ENCODE results near the gene LTBP2. TPM values are rescaled to one million over a fixed set of nuclear protein-coding genes. Genes with fewer than 3 reads are reported as not detected.

Gene LTBP2
- polyA plus RNA-seq, 1 donor from 2014 or later: 0.03 TPM

- no peaks in the 10 kb centered on the region for H3K36me3 Mint-ChIP-seq
- peaks cover 9 to 21% (median 13%) of the 10 kb centered on the region in 3 donors for H3K4me1 Mint-ChIP-seq
- H3K4me3 Mint-ChIP-seq: peak within 1 kb of the TSS in 1 of 4 donors; percentile 90
- H3K27ac Mint-ChIP-seq: peak within 1 kb of the TSS in 2 of 3 donors; percentile 39 to 86
- no peaks in the 10 kb centered on the region for H3K9me3 Mint-ChIP-seq
- no peaks in the 10 kb centered on the region for H3K27me3 Mint-ChIP-seq
These were observed 118.4 kb downstream of the LTBP2 start, which contains the start of gene ISCA2 for GRCh38 chr14:74493343-74494261. ISCA2 (plus strand) TSS chr14:74493765; CDS start chr14:74493775, 10 bp downstream.

DNA sequence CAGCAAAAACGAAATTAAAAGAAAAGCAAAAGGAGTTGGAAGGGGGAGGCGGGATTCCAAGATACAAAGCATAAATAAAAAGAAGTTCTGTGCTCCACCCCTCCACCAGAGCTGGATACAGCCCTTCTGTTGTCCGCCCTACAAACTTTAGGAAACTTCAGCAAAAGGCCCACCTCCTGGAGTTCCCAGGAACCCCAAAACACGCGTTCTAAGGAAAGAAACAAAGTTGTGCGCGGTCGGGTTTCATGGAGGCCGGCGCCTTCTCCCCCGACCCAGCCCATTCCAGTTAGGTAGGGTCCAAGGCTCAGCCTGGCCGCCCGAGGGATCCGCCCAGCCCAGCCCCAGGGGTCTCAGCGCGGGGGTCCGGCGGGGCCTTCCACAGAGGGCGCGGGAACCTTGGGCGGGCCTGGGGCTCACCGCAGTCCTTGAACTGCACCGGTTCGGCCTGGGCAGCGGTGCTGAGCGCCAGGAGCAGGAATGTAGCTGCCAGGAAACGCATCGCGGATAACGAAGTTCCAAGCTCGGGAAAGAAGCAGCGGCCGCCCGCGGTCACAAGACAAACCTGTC lies 119.2 kb downstream of the LTBP2 start, which contains the start of gene NPC2:
TSS of gene NPC2 (minus strand) at position 530 of the 567 bp plus-strand sequence. CDS start at position 499, 31 bp downstream.
- Mint-ChIP-seq H3K4me1 (peaks cover 9 to 21% (median 13%) of the 10 kb centered on the region in 3 donors), H3K9me3 (no peaks in the 10 kb centered on the region), H3K27ac (peak within 1 kb of the TSS in 2 of 3 donors; percentile 39 to 86), H3K4me3 (peak within 1 kb of the TSS in 1 of 4 donors; percentile 90), H3K27me3 (no peaks in the 10 kb centered on the region), H3K36me3 (no peaks in the 10 kb centered on the region)

DNA sequence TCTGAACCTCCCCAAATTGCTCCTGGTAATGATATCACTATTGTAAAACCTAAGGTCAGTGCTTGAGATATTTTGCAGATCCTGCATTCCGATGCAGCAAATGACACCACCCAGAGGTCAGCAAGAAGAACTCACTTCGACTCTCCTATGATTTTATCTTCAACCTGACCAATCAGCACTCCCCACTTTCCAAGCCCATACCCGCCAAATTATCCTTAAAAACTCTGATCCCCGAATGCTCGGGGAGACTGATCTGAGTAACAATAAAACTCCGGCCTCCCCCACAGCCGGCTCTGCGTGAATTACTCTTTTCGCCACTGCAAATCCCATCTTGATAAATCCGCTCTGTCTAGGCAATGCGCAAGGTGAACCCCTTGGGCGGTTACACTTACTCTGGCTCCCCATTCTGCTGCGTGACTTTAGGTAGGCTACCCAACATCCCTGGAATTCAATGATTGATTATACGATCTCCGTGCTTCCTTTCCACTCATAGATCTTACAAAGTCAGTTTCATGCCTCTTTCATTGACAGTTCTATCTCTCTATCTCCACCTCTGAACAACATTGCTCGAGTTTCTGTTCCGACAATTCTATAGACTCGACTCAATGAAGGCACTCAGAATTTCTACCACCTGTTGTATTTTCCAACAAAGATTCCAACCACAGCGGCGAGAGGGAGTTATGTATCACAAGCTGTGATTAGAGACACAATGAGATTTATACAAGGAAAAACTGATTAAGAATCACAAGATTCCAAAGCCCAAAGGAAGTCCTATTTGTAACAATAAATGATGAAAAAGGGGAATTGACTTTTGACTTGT lies 119.9 kb downstream of the LTBP2 start:
- no peak overlapping the region for H3K4me3 Mint-ChIP-seq
- H3K9me3 Mint-ChIP-seq: no peaks in the 10 kb centered on the region
- H3K36me3 Mint-ChIP-seq: peaks cover 2% of the 10 kb centered on the region
- peaks cover 9 to 21% (median 13%) of the 10 kb centered on the region in 3 donors for H3K4me1 Mint-ChIP-seq
- H3K27me3 Mint-ChIP-seq: no peaks in the 10 kb centered on the region
- H3K27ac Mint-ChIP-seq: no peak overlapping the region

DNA sequence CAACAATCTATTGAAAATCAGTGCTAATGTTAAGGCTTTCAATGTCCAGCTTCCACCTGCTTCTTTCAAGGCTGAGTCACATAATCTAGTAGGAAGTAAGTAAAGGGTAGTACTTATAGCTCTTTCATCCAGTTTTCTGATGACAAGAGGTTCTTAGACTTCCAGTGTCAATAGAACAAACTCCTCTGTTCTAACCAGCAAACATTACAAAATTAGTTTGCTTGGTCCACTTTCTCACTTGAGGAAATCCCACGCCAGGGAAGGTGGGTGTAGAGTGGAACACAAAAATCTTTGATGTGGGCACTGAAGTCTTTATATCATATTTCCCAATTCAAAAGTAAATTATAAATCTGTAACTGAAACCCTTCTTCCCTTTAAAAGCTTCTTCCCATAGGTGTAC lies 121.6 kb downstream of the LTBP2 start:
- H3K36me3 Mint-ChIP-seq: peaks cover 3% of the 10 kb centered on the region
- H3K27ac Mint-ChIP-seq: no peak overlapping the region
- no peaks in the 10 kb centered on the region for H3K9me3 Mint-ChIP-seq
- H3K4me3 Mint-ChIP-seq: peak overlapping the region in 1 of 4 donors; percentile 53
- H3K4me1 Mint-ChIP-seq: peaks cover 9 to 20% (median 11%) of the 10 kb centered on the region in 3 donors
- no peaks in the 10 kb centered on the region for H3K27me3 Mint-ChIP-seq

DNA sequence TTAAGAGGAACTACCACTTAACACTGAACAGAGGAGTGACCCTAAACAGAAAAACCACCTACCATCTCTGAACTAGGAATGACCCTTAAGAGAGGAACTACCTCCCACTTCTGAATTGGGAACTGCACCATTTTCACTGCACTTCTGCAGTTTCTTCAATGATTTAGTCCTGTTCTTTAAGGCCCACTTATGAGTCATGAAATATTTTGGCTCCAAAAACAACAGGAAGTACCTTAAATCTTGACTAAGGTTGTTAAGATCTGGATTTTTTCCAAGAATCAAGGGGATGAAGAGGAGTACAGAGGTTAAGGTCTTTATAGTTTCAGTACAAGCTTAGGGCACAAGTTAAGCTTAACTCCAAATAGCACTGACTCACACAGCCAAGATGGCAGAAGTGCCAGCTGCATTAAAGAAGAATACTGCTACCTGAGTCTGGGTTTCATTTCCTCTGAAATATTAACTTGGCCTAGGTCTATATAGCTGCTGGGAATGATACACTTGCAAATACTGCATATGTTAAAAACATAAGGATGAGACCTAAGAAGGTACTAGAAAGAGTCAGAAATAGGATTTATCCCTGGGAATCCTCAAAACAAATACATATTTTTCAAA lies 123.1 kb downstream of the LTBP2 start:
- Mint-ChIP-seq H3K4me3 (peak overlapping the region in 1 of 4 donors; percentile 61), H3K4me1 (peaks cover 6 to 9% (median 7%) of the 10 kb centered on the region in 3 donors), H3K9me3 (no peaks in the 10 kb centered on the region), H3K27ac (peak overlapping the region in 1 of 3 donors; percentile 73), H3K36me3 (peaks cover 5% of the 10 kb centered on the region), H3K27me3 (no peaks in the 10 kb centered on the region)

DNA sequence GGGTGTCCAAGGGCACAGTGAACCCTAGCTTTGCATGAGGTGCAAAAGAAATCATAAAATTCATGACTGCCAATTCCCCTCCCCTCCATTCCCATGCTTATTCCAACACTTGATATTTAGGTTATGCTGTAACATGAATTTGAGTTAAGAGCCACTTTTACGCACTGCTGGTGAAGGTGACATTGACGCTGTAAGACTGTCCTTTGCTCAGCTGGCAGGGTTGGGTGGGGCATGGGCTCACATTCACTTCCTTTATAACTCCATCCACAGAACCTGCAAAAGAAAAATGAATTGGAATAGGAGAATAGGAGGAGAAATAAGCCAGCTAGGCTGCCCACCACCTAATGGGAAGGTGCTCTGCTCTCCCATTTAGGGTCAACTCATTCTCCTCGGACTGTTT lies 125.9 kb downstream of the LTBP2 start:
- H3K4me3 Mint-ChIP-seq: no peak overlapping the region
- no peaks in the 10 kb centered on the region for H3K9me3 Mint-ChIP-seq
- H3K27ac Mint-ChIP-seq: no peak overlapping the region
- H3K36me3 Mint-ChIP-seq: peaks cover 7% of the 10 kb centered on the region
- no peaks in the 10 kb centered on the region for H3K27me3 Mint-ChIP-seq
- peaks cover 5 to 6% (median 5%) of the 10 kb centered on the region in 3 donors for H3K4me1 Mint-ChIP-seq

GRCh38 chr14:74483321-74483720 lies 128.7 kb downstream of the LTBP2 start:
- no peaks in the 10 kb centered on the region for H3K4me1 Mint-ChIP-seq
- no peaks in the 10 kb centered on the region for H3K27me3 Mint-ChIP-seq
- peaks cover 14% of the 10 kb centered on the region for H3K36me3 Mint-ChIP-seq

DNA sequence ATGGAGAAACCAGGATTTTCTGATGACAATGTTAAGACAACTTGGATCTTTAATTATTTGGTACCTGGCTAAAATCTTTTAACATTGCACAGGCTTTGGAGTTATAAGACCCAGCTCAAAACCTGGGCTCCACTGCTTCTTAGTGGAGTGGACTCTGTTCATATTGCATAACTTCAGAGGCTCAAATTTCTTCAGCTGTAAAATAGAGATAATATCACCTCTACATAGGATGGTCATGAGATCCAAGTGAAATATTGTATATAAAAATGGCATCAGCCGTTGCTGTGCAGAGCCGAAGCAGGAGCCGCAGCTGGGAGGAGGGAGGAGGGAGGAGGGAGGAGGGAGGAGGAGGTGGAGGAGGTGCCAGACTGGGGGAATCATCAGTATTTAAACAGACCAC lies 129.5 kb downstream of the LTBP2 start:
- Mint-ChIP-seq H3K4me1 (no peaks in the 10 kb centered on the region), H3K27me3 (no peaks in the 10 kb centered on the region), H3K27ac (no peak overlapping the region), H3K36me3 (peaks cover 12% of the 10 kb centered on the region), H3K4me3 (no peak overlapping the region), H3K9me3 (no peaks in the 10 kb centered on the region)

More at GRCh38 chr14:74483321-74483720, 128.7 kb downstream of the LTBP2 start:
- Mint-ChIP-seq H3K9me3 (no peaks in the 10 kb centered on the region), H3K27ac (no peak overlapping the region), H3K4me3 (no peak overlapping the region)

- Mint-ChIP-seq H3K4me1 (no peaks in the 10 kb centered on the region), H3K4me3 (no peak overlapping the region), H3K36me3 (peaks cover 9% of the 10 kb centered on the region), H3K9me3 (no peaks in the 10 kb centered on the region), H3K27me3 (no peaks in the 10 kb centered on the region), H3K27ac (no peak overlapping the region)
These were observed 132.0 kb downstream of the LTBP2 start for GRCh38 chr14:74480046-74480445.

DNA sequence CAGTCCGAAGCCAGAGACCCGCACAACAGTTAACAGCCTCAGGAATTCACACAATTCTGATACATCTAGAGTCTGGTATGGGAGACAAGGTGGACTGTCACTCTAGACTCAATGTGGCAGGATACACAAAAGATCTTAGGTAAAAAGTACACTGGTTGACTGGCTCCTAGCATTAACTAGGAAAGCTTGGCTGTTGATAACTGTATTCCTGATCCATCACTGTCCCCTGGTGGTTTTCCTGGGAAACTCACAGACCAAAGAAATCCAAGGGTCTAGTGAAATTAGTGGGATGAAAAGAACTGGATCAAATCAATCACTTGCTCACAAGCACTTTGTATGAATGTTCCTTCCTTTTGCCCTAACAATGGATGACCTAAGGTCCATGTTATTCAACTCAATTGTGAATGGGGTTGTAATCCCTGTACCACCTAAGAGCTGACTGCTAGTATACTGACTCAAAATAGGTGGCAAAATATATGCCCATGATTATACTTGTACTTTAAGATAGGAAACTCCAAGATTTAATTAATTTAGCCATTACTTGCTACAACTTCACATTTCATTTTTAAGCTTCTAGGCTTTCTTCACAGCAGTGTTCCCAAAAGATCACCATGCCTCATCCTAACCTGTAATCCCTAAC lies 132.9 kb downstream of the LTBP2 start:
- H3K9me3 Mint-ChIP-seq: no peaks in the 10 kb centered on the region
- no peaks in the 10 kb centered on the region for H3K27me3 Mint-ChIP-seq
- no peaks in the 10 kb centered on the region for H3K4me1 Mint-ChIP-seq
- no peak overlapping the region for H3K4me3 Mint-ChIP-seq
- H3K27ac Mint-ChIP-seq: no peak overlapping the region
- peaks cover 11% of the 10 kb centered on the region for H3K36me3 Mint-ChIP-seq

DNA sequence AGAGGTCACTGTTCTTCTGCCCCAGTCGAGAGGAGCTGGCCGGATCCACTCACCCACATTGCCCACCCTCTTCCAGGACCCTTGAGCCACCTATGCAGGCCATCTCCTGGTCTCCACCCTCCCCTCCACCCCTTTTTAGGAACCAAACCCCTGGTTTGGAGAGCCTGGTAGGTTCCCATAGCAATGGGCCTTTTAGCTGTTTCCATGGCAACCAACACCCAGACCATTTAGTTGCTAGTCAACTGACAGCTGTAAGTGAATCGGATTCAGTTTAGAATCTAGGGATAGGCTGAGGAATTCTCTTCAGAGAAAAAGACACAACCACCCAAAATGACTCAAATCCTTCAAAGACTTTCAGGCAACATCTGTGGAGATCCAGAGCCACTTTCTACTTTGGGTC lies 135.4 kb downstream of the LTBP2 start:
- no peak overlapping the region for H3K4me3 Mint-ChIP-seq
- H3K27ac Mint-ChIP-seq: no peak overlapping the region
- H3K4me1 Mint-ChIP-seq: peaks cover 0 to 3% (median 3%) of the 10 kb centered on the region in 3 donors
- no peaks in the 10 kb centered on the region for H3K27me3 Mint-ChIP-seq
- H3K36me3 Mint-ChIP-seq: peaks cover 17% of the 10 kb centered on the region
- peaks cover 0 to 5% (median 2%) of the 10 kb centered on the region in 3 donors for H3K9me3 Mint-ChIP-seq

- no peak overlapping the region for H3K4me3 Mint-ChIP-seq
- peaks cover 17% of the 10 kb centered on the region for H3K36me3 Mint-ChIP-seq
- no peak overlapping the region for H3K27ac Mint-ChIP-seq
- peaks cover 0 to 5% (median 2%) of the 10 kb centered on the region in 3 donors for H3K9me3 Mint-ChIP-seq
- no peaks in the 10 kb centered on the region for H3K27me3 Mint-ChIP-seq
- peaks cover 0 to 3% (median 3%) of the 10 kb centered on the region in 3 donors for H3K4me1 Mint-ChIP-seq
These were observed 135.9 kb downstream of the LTBP2 start for GRCh38 chr14:74476107-74476506.

GRCh38 chr14:74475678-74476077 lies 136.4 kb downstream of the LTBP2 start:
- Mint-ChIP-seq H3K9me3 (peaks cover 0 to 5% (median 2%) of the 10 kb centered on the region in 3 donors), H3K36me3 (peaks cover 15% of the 10 kb centered on the region), H3K4me3 (no peak overlapping the region), H3K27me3 (no peaks in the 10 kb centered on the region), H3K27ac (peak overlapping the region in 1 of 3 donors; percentile 56), H3K4me1 (peaks cover 0 to 3% (median 3%) of the 10 kb centered on the region in 3 donors)

- H3K27ac Mint-ChIP-seq: no peak overlapping the region
- peaks cover 0 to 5% (median 2%) of the 10 kb centered on the region in 3 donors for H3K9me3 Mint-ChIP-seq
- peaks cover 0 to 3% (median 3%) of the 10 kb centered on the region in 3 donors for H3K4me1 Mint-ChIP-seq
- no peak overlapping the region for H3K4me3 Mint-ChIP-seq
- H3K36me3 Mint-ChIP-seq: peaks cover 17% of the 10 kb centered on the region
- H3K27me3 Mint-ChIP-seq: no peaks in the 10 kb centered on the region
These were observed 137.7 kb downstream of the LTBP2 start for GRCh38 chr14:74474376-74474775.

All from IgD-negative memory B cell (primary cell).